ENCODE results near the gene LGALS9. TPM values are rescaled to one million over a fixed set of nuclear protein-coding genes. Genes with fewer than 3 reads are reported as not detected.
A peak's percentile ranks its signal among the peaks of the same experiment; 100 is the strongest.
"Not testable (repeated sequence)": the region's sequence is repeated elsewhere in the genome, so short reads cannot be mapped to it uniquely, and the experiment has no call there.

The LGALS9 gene
- total RNA-seq, 1 donor from 2014 or later, result 4.1 TPM

DNA sequence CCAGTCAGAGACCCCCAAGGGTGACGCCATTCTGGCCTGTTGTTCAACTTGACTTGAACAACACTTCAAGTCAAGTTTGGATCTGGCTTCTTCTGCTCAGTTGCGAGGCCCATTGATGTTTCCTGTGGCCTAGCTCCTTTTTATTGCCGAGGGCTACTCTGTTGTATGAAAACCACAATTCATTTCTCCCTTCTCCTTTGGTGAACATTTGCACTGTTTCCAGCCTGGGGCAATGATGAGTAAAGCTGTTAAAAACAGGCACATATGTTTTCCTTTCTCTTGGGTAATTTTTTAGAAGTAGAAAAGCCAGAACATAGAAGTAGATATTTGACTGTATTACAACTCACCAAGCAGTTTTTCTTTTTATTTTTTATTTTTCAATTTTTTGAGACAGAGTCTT, 1.7 kb upstream of the LGALS9 start:
- not testable (repeated sequence) for DNase-seq (ENCODE audit: low spot score)

DNA sequence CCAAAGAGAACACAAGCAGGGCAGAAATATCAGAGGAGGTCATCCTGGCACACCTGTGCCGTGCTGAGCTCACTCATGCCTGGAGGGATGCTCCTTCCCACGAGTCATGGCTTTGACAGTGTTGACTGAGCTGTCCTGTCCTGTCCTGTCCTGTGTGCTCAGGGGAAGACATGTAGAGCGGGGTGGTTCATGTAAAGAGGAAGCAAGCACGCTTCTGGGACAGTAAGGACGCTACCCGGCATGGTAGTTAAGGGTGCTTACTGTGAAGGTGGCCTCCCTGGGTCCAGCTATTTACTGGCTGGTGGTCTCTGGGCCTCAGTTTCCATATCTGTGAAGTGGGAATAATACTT, 398 bp downstream of the LGALS9 start:
- no peak for DNase-seq (ENCODE audit: low spot score)

DNA sequence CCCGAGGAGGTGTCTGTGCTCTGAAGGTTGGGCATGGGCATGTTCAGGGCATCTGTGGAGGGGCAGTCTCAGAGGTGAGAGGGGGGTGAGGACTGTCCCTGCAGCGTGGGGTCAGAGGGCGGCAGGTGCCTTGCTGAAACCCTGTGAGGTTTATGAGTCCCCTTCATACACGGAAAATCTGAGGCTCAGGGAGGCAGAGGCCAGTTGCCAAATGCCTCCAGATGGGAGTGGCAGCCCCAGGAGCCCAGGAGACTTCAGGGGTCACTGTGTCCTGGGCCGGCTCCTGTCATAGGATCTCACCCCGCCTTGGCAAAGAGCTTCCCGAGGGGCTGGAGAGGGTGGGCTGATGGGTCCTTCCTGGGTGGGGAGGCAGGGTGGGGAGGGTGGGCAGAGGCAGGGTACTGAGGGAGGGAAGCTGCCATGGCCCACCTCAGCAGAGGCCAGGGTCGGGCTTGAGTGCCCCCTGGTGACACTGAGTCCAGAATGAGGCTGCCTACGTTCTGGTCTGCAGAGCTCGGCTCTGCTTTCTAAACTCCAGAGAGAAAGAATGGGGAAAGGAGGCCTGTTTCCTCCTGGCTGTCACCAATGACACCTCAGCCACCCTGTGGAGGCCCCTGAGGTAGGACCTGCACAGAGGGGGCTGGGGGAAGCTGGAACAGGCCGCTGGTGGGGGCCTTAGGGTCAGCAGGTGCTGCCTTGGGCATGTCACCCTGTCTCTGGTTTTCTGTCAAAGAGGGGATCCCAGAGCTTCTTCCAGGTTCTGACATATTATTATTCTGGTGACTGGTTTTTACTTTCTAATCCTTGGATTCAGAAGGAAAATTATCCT, 1.1 kb downstream of the LGALS9 start:
- DNase-seq (ENCODE audit: low spot score), result no peak

DNA sequence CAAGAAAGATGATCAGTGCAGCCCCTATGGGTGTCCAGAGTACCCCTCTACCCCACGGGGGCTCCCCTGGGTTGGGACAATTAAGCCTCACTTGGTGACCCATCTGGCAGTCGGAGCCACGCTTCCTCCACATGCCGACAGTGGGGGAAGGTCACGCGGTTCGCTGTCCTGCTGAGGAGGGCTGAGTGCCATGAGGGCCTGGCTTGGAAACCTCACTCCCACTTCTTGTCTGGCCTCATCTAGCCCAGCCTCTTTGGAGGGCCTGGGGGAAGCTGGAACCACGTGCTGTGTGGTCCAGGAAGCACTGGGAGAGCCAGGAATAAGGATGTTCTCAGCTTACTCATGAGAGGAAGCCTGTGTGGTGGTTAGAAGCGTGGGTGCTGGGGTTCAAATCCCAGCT, 1.8 kb downstream of the LGALS9 start:
- peak; percentile 64 for DNase-seq (ENCODE audit: low spot score)

DNA sequence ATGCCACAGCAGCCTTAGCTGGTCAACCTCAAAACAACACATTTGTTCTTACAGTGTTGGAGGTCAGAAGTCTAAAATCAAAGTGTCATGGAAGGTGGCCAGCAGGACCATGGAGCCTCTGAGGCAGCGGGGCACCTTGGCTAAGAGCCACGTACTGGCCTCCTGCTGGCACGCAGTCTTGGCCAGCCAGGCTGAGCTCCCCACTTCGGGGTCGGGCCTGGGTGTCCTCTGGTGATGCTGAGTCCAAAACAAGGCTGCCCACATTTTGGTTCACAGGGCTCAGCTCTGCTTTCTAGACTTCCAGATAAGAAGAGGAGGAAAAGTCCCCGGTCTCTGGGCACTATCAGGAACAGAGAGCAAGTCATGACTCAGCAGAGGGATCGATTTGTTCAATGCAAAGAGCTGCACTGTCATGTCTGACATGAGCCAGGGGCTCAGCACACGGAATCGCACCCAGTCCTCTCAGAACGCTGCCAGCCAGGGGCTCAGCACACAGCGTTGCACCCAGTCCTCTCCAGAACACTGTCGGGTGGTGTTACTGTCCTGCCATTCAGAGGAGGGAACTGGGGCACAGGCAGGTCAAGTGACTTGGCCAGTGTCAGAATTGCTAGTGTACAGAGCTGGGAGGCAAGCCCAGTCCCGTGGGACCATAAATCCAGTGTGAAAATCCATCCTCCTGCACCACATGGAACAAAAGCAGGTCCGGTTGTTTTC, 2.5 kb downstream of the LGALS9 start:
- DNase-seq (ENCODE audit: low spot score), result no peak

DNA sequence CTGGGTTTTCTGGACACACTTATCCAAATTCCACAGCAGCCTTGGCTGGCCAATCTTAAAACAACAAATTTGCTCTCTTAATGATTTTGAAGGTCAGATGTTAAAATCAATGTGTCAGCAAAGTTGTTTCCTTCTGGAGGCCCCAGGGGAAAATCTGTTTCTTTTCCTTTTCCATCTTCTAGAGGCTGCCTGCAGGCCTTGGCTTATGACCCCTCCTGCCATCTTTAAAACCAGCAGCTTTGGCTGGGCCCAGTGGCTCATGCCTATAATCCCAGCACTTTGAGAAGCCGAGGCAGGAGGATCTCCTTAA, 3.0 kb downstream of the LGALS9 start:
- DNase-seq (ENCODE audit: low spot score), result no peak

DNA sequence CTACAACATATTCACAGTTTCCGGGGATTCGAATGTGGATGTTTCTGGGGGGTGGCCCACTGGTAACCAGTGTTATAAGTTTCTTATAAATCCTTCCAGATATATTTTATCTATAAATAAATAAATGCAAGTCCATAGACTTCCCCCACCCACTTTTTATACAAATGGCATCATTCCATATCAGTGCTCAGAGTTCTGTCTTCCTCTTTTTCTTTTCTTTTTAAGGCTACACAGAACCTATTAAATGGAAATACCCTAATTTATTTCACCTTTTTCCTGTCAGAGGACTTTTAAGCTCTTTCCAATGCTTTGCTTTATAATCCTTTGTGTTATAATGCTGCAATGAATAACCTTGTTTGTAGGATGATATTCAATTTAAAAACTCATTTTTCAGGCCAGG, 3.8 kb downstream of the LGALS9 start:
- no peak for DNase-seq (ENCODE audit: low spot score)

DNA sequence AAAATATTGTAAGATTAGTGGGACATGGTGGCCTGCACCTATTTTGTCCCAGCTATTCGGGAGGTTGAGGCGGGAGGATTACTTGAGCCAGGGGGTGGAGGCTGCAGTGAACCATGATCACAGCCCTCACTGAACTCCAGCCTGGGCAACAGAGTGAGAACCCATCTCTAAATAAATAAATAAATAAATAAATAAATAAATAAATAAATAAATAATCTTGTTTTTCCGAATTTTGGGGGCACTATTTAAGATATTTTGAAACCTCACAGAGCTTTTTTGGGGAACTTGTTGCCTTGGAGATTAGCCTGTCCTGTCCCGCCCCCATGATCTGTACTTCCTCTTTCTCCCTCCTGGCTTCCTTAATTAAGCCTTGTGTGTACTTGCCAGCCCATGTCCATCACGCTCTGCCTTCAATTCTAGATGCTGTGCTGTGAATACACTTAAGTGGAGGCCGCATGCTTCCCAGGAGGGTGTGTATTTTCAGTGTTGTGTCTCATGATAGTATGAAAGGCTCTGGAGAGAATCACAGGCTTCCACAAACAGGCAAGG, 4.4 kb downstream of the LGALS9 start:
- peak; percentile 36 for DNase-seq (ENCODE audit: low spot score)

DNA sequence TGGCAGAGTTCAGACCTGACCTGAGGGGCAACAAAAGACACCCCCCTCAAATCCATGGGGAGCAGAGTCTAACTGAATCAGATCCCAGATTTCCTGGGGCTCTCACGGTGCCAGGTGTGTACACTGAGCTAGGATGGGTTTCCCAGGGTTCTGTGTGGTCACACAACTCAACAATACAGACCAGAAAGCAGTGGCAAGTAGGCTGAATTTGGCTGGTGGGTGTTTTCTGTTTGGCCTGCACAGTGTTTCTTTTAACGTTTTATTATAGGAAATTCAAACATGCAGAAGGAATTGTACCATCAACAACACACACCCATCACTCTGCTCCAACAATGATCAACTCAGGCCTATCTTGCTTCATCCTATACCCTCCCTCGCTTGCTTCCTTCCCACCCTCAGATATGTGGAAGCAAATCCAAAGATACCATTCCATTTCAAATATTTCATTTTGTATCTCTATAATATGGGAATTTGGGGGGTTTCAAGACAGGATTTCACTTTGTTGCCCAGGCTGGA, 5.1 kb downstream of the LGALS9 start:
- DNase-seq (ENCODE audit: low spot score), result not testable (repeated sequence)

DNA sequence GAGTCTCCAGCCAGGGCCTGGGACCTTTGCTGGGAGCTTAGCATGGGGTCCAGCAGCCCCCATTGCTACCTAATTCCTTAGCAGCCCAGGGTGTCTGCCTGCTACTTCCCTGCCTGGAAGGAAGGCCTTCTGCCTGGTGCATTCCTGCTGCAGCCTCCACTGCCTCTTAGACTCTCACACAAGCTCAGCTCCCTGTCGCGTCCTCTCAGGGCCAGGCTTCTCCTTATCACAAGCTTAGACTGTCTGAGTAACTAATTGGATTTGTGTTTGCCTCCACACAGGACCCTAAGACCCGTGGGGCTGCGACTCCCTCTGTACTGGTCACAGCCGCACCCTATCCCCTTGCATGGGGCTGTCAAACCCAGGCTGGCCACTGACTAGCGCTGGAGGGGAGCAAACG, 6.8 kb downstream of the LGALS9 start:
- DNase-seq (ENCODE audit: low spot score), result not testable (repeated sequence)

DNA sequence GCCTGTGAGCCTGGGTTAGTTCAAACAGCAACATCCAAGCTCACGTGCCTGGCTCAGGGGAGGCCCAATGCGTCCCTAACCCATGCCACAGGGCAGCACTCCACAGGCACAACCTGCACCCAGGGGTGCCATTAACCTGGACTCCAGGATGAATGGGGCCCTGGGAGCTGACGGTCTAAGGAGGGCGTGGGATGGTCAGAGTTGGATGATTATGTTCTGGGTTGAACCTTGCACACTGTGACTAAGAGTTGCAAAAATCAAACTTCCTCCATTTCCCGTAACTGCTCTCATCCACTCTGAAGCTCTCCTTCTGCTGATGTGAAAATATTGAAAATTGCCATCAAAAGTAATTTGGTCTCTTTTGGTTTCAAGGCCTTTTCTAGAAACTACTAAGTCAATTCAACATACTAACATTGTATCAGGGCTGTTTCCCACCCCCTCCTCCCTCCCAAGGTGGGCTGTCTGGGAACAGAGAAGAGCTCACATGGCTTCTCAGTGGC, 7.5 kb downstream of the LGALS9 start:
- DNase-seq (ENCODE audit: low spot score), result not testable (repeated sequence)

DNA sequence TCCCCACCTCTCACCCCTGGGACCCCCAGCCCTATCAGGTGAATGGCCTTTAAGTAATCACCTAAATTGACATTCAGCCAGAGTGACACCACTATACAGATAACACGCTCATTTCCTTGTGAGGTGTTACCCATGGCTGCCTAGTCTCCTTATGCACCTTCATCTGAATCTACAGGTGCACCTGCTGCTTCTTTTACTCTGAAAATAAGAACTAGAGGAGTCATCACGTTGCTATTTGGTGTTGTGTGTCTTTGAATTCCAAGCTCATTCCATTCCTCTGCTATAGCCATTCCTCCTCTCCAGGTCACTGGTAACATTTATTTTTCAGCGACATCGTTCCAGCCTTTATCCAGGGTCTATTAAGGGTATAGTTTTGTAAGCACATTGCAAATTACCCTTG, 9.8 kb downstream of the LGALS9 start:
- no peak for DNase-seq (ENCODE audit: low spot score)

DNA sequence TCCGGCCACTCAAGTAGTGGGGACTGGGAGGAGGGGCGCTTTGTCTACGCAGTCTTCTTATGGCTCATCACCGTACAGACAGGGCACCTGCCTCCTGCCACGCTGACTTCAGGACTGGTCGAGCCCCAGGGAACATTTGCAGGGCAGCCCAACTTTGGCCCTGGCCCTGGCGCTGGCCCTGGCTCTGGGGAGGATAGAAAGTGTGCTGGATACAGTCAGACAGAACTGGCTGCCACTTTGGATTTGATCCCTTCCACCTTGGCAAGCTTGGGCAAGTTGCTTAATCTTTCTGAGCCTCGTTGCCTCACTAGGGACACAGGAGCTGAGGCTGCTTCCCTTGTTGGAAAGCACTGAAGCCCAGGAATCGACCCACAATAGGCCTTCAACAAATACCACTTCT, 13.6 kb downstream of the LGALS9 start:
- DNase-seq (ENCODE audit: low spot score), result no peak

DNA sequence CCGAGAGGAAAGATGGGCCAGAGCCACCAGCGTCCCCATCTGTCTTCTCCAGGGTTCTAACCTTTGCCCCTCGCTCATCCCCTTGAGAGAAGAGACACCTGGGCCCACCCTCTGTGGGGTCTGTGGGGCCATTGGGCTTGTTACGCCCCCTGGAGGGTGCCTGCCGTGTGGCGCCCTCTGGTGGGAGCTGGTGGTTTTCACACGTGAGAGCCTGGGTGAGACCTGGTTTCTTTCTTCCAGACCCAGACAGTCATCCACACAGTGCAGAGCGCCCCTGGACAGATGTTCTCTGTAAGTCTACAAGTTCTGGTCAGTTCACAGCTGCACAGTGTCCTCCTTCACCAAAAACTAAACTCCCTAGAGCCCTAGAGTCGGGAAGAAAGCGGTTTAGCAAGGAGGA, 14.6 kb downstream of the LGALS9 start:
- DNase-seq (ENCODE audit: low spot score), result not testable (repeated sequence)

DNA sequence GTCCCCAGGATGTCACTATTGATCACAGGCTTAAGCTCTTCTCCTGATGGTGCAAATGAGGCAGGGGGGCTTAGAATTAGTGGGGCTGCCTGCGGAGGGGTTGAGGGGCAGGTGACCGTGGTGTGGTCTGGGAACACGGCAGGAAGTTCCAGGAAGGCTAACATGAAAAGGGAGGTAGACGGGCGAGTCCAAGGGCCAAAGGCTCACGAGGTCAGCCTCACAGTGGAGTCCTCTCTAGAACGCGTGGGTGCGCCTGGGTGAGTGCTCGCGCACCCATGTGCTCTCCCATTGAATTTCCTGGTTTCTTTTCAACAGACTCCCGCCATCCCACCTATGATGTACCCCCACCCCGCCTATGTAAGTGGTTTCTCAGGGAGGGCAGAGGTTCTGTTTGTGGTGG, 15.2 kb downstream of the LGALS9 start:
- DNase-seq (ENCODE audit: low spot score), result no peak

DNA sequence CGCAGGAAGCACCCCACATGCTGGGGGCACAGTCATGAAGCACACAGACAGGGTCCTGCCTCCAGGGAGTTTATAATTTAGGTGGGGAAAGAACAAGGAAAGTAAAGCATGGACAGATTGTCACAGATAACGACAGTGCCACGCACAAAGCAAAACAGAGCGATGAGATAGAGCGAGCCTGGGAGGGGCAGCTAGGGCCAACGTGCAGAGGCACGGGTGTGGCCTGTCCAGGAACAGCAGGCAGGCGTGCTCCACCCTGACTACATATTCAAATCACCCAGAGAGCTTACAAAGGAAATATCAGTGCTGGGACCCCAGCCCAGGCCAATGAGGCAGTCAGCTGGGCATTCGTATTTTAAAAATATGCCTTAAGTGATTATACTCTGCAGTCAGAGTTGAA, 16.8 kb downstream of the LGALS9 start:
- DNase-seq (ENCODE audit: low spot score), result peak; percentile 53

DNA sequence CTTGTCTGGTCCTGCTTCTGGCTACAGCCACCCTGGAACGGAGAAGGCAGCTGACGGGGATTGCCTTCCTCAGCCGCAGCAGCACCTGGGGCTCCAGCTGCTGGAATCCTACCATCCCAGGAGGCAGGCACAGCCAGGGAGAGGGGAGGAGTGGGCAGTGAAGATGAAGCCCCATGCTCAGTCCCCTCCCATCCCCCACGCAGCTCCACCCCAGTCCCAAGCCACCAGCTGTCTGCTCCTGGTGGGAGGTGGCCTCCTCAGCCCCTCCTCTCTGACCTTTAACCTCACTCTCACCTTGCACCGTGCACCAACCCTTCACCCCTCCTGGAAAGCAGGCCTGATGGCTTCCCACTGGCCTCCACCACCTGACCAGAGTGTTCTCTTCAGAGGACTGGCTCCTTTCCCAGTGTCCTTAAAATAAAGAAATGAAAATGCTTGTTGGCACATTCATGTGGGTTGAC, 18.2 kb downstream of the LGALS9 start:
- DNase-seq (ENCODE audit: low spot score), result not testable (repeated sequence)

DNA sequence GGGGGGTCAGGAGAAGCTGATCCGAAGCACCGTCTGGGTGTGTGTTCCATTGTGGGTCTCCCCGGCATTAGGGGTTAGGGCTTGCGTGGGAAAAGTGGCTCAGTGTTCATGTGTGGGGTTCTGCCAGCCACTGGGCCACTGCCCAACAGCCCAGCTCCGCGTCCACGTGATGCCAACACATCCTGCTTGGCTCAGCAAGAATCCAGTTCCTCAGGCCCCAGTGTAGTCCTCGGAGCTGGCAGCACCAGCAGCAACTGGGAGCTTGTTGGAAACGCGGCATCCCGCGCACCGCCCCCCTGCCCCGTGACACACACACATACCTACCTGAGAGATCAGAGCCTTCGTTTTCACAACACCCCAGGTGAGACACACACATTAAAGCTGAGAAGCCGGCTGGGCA, 18.9 kb downstream of the LGALS9 start:
- no peak for DNase-seq (ENCODE audit: low spot score)

DNA sequence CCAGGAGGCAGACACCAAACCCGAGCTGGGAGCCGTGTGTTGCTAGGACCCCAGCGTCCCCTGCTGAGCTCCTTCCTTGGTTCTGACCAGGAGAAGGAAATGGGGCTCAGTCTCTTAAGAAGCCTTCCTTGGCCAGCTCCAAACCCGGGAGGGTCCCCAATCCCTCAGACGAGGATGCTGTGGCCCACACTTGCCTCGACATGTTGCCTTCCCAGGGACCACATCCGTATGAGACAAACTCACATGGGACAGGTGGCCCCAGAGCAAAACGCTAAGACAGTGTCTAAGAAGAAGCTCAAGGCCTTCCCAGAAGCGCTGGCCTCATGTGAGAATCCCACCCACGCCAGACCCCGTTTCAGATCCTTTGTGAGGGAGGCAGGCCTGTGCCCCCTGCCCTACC, 19.8 kb downstream of the LGALS9 start:
- no peak for DNase-seq (ENCODE audit: low spot score)

DNA sequence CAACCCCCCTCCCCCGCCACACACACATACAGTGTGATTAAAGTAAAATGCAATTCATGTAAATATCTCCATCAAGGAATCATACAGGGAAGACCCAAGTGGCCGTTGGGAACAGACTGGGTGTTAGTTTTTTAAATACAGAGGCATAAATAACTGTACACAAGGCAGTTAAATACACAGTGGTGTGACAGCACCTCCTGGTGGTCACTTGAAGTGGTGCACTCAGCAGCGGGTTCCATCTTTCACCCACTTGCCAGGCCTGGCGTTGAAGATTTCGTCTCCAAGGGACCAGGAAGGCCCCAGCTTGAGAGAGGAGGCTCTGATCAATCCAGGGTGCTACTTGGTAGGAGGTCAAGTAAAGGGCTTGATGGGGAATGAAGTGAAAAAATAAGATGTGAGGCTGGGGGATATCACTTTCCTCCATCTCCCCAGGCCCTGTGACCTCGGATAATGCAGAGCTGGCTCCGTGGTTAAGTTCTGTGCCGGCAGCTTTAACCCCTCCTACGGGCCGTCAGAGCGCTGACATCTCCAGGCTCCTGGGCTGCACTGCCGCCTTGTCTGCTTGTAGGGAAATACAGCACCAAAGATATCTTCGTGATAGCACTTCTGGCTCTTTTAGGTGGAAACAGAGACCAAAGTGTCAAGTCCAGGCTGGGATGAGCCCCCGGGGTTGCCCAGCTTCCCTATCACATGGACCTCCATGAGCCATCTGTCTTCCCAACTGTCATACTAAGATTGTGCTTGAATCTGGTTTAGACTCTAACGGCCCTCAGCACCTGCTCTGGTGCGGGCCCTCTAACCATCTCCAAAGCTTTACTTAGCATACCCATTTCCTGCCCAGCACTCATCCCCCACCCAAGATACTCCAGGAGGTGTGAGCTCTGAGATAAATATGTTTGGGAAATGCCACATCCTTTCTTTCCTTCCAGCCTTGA, 20.7 kb downstream of the LGALS9 start:
- peak; percentile 35 for DNase-seq (ENCODE audit: low spot score)

DNA sequence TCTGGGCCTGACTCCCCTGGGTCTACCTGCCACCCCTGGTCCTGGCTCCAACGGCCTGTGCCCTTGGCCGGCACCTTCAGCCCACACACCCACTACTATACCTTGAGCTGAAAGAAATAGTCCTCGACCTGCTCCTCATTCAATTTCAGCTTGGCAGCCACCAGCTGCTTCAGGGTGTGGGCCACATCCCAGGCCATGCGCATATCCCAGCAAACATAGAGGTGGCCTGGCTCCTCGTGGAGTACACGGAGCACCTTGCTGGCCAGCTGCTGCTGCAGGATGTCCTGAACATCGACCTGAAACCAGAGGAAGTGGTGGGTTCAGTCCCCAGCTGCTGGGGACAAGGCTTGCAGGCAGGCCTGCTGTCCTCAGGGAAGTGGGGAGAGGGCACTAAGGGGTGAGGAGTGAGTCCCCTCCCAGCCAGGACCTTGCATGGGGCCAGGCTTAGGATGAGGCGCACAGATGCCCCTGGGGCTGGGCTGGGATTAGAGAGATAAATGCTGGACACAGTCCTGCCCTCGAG, 22.5 kb downstream of the LGALS9 start:
- DNase-seq (ENCODE audit: low spot score), result not testable (repeated sequence)

Measured in umbilical cord (tissue), 2 donors.